ENCODE data around the gene FAF1.

- TF ChIP-seq CTCF (conservative IDR thresholded peaks at IDR 0.05; ENCODE audit: low read depth, low read length): no peak
- no peak for TF ChIP-seq EZH2 (IDR thresholded peaks at IDR 0.05; ENCODE audit: low read length, unreplicated experiment)
- TF ChIP-seq EZH2phosphoT487 (IDR thresholded peaks at IDR 0.05; ENCODE audit: borderline replicate concordance, low read length): no peak
Measured at GRCh38 chr1:50967416-50968157, 7.5 kb upstream of the FAF1 start.

Data from PC-3 (cell line).